KBM-7 (cell line): ENCODE data around the gene IFITM5.
A peak's percentile ranks its signal among the peaks of the same experiment; 100 is the strongest.
"Not testable (repeated sequence)": the region's sequence is repeated elsewhere in the genome, so short reads cannot be mapped to it uniquely, and the experiment has no call there.

Source experiments
- DNase-seq: peaks from one replicate; pipeline ENCODE4 v3.0.0-alpha.2; 2015
- in situ Hi-C: fragments of 300-500 bp; cut with MboI; formaldehyde crosslinking; loops from 2 replicates; pipeline ENCODE4 v1.14.3; 2020; ENCODE audit warnings: low sequenced_read_pairs, low pct_unique_long_range_greater_than_20kb, mixed read lengths

The IFITM5 gene

DNA sequence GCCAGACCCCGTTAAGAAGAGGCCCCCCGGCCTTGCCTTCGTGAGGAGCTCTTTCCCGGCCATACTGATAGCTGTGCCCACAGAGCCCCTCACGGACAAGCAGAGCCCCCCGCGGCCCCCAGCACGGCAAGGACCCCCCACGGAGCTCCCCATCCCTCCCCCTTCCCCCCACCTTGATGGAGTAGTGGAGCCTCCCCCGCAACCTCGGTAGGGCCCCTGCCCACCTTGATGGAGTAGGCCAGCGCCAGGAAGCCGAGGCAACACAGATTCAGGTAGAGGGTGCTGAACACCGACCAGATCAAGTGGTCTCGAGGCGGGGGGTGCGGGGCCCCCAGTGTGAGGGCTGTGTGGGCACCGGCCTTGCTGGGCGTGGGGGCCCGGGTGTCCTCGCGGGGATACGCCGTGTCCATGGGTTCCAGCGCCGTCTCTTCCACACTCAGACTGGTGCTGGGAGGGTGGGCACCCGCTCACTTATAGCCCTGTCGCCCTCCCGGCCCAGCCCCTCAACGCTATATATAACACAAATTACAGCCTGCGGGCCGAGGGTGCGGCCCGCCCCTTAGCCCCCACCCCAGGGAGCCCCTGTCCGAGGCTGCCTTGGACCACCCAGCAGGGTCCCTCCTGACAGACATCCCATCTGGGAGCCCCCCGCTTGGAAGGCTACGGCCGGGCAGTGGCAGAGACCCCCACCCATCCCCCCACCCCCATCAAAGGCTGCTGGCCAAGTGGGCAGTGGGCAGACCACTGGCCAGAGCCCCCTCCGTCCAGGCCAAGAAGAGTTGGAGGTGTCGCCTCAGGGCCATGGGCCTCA lies at the start of gene IFITM5:
IFITM5 (minus strand) TSS at position 446 of the 811 bp plus-strand sequence; CDS start at position 410, 36 bp downstream.
- no peak for DNase-seq
- in situ Hi-C loops, result no loop called here

DNA sequence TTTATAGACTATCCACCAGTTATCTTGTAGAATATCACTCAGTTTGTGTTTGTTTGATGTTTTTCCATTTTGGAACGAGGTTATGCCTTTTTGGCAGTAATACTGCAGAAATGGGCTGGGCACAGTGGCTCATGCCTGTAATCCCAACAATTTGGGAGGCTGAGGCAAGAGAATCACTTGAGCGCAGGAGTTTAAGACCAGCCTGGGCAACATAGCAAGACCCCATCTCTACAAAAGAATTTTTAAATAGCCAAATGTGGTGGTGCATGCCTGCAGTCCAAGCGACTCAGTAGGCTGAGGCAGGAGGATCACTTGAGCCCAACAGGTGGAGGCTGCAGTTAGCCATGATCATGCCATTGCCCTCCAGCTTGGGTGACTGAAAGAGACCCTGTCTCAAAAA lies 47.2 kb upstream of the IFITM5 start:
- in situ Hi-C loops, result no loop called here
- DNase-seq, result no peak

DNA sequence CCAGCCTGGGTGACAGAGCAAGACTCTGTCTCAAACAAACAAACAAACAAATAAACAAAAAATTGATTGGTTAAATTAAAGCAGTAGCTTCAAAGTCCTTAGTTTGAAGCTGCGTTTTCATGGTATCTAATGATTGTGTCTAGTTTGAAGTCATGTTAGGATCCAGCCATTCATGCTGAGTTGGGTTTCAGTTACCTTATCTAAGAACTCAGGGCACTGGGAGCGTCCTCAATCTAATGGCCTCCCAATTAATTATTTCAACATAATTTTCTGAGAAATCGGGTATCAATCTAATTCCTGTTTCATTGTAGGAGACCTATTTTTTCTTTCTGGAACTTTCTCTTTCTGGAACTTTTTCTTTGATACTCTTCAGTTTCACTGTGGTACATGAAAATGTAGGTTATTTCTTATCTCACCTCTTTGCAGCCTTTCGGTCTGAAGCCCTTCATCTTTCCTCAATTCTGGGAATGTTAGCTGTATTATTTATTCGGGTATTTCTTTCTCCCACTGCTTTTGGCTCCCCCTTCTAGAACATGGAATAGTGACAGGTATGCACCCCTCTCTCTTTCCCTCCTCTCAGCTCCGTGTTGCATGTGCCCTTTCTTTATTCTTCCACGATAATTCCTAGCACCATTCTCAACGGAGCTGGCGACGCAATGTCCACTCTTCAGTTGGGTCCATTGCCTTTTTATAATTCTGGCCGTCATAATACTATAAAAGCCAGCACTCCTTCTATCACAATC lies 45.7 kb upstream of the IFITM5 start:
- in situ Hi-C loops, result no loop called here

DNA sequence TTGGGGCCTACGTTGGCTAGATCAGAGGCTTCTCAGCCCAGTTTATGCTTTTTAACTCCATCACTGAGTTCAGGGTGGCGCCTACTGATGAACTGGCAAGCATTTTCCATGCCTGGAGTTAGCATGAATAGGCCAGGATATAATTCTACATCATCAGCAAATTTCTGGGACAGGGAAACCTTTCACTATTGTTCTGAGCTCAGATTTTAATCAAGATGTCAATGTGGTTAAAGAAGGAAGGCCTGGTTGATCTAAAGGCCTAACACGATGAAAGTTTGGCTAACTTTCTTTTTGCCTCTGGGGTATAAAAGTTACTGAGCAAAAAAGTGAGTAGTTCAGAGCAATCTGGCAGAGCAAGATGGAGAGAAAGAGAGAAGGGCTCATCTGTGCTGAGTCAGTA lies 43.0 kb upstream of the IFITM5 start:
- no peak for DNase-seq
- in situ Hi-C loops, result no loop called here

More for the DNA sequence above, 45.7 kb upstream of the IFITM5 start:
- no peak for DNase-seq

DNA sequence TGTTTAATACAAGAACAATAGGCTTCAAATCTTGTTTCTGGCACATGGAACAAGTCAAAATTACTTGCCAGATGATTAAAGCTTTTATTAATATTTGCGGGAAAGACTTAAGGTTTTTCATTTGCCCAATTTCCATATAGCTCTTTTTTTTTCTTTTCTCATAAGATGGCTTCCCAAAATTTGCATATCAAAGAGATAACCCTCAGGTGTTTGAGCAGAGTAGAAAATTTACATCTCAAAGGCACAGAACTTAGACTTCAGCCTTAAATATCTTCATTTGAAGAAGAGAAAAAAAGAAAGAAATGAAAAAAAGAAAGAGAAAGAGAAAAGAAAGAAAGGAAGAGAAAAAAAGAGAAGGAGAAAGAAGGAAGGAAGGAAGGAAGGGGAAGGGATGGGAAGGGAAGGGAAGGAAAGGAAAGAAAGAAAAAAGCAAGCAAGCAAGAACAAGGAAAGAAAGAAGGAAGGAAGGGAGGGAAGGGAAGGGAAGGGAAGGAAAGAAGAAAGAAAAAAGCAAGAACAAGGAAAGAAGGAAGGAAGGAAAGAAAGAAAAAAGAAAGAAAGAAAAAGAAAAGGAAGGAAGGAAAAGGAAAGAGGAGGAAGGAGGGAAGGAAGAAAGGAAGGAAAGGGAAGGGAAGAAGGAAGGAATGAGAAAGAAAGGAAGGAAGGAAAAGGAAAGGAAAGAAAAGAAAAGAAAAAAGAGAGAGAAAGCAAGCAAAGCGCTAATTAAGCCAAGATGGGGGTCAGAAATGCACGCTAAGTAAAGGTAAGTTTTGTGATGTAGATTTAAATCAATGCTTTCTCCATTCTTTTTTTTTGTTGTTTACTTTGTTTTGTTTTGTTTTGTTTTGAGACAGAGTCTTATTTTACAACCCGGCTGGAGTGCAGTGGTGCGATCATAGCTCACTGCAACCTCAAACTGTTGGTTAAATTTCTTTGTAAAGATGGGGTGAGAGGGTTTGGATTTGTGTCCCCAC lies 41.5 kb upstream of the IFITM5 start:
- no peak for DNase-seq
- in situ Hi-C loops, result no loop called here

DNA sequence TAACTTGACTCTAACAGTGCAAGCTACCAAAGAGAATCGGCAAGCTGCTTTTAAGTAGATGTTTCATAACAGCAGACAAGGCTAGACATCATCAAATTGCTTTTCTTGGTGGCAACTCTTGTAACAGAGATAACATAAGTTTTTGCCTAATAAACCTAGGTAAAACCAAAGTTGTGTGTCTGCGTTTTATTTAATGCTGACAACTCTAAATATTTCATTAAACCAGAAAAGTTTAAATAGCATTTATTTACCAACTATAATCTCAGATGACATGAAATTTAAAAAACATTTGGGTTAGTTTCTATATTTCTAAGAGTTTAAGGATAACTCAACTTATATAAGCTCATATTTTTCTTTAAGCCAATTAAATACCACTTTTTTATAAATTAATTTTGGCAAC lies 40.6 kb upstream of the IFITM5 start:
- in situ Hi-C loops, result no loop called here
- DNase-seq, result no peak

DNA sequence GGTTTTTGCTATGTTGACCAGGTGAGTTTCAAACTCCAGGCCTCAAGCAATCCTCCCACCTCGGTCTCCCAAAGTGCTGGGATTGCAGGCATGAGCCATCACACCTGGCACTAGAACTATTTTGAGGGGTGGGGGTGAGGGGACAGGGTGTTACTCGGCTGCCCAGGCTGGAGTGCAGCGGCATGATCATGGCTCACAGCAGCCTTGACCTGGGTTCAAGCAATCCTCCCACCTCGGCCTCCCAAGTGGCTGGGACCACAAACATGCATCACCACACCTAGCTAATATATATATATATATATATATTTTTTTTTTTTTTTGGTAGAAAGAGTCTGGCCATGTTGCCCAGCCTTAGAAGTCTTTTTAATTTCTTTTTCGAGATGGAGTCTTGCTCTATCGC lies 38.4 kb upstream of the IFITM5 start:
- DNase-seq, result no peak

DNA sequence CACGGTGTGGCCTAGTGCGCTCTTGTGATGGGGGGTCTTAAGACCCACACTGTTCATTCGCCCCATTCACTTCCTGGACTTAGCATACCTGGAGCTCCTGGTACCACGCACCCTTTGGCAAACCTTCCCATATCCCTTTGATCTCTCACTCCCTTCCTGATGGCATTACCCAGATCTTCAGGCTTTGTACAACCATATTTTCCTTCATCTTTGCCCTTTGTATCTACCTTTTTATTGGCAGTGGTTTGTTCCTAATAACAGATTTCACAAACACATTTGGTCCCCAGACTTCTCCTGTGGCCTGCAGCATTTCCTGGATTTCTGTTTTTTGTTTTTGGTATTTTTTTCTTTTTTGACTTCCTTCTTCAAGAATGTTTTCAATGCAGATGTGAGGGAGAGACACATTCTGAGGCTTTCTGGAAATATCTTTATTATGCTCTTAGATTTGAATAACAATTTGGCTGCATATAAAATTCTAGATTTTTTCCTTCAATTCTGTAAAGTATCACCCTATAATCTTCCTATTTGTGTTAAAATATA lies 37.4 kb upstream of the IFITM5 start:
- in situ Hi-C loops, result no loop called here
- DNase-seq, result no peak

More for the DNA sequence above, 38.4 kb upstream of the IFITM5 start:
- in situ Hi-C loops, result no loop called here

DNA sequence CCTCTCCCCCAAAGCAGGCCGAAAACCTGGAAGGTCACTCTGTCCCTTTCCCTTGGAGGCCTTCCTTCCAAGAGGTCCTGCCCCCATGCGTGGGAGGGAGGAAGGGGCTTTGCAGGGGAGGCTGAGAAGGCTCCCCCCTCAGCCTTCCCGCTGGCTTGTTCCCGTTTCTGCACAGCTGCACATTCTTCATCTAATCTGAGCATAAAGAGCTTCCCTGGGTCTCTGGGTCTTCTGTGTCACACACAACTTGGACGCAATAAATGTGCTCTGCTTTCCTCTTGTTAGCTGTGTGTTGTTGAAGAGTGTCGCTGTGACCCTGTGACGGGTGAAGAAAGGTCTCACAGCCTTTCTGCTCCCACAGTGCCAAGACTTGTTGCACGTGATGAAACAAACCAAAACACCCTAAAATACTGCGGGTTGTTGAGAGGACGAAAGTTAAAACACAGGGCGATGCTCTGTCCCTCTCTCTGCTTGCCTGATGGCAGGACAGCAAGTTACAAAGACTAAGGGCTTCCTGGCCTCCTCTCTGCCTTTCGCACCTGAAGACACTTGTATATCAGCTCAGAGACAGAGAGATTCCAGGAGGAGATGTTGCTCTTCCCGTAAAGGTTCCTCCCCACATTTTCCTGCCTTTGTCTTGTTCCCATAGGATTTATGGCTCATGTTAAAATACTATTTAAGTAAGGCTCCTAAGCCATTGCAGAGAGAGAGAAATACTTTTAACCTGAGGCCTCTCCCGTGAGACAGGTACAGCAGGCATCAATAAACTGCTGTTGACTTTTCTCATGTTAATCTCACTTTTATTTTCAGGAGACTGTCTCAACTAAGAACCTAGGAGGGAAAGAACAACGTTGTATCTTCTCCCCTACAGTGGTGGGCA lies 36.7 kb upstream of the IFITM5 start:
- in situ Hi-C loops, result no loop called here
- peak; percentile 86 for DNase-seq

DNA sequence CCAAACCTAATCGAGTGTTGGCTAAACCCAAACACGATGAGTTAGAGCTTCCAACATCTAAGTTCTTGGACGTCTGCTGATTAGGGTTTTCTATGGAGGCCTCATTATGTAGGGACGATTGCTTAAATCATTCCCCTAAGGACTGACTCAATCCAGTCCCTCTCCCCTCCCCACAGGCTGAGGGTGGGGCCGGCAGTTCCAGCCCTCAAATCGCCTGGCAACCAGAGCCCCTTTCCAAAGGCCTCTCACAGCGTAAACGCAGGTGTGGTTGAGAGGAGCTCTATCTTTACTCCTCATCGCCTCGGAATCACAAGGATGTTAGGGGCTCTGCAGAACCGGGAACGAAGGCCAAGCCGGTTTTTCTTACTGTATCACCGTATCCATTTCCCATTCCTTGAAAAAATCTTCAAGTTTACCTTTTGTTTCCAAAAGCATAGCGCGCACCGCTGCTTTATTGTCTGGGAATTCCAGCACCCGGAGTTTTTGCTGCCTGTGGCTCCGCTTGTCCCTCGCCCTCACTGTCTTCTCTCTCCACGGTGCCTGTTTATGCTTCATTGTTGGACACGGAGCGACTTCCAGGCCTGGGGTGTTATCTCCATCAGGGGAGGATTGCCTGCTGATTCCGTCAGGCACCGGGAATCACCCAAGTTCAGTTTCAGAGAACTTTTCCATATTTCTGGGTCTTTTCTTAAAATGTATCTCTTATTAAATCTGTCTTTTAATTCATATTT lies 35.1 kb upstream of the IFITM5 start:
- in situ Hi-C loops, result no loop called here
- DNase-seq, result no peak

DNA sequence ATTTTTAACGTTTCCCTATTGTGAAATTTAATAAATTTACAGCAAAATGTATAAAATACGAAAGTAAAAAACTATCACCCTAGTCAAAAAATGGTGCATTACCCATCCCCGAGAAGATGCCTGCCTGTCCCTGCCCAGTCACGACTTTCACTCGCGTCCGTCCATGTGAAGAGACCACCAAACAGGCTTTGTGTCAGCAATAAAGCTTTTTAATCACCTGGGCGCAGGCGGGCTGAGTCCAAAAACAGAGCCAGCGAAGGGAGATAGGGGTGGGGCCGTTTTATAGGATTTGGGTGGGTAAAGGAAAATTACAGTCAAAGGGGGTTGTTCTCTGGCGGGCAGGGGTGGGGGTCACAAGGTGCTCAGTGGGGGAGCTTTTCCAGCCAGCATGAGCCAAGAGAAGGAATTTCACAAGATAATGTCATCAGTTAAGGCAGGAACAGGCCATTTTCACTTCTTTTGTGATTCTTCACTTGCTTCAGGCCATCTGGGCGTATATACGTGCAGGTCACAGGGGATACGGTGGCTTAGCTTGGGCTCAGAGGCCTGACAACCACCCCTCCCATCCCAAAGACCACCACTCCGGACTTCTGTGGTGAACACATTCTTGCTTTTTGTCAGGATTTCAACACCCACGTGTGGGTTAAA lies 34.4 kb upstream of the IFITM5 start:
- DNase-seq, in situ Hi-C loops: not testable (repeated sequence)

DNA sequence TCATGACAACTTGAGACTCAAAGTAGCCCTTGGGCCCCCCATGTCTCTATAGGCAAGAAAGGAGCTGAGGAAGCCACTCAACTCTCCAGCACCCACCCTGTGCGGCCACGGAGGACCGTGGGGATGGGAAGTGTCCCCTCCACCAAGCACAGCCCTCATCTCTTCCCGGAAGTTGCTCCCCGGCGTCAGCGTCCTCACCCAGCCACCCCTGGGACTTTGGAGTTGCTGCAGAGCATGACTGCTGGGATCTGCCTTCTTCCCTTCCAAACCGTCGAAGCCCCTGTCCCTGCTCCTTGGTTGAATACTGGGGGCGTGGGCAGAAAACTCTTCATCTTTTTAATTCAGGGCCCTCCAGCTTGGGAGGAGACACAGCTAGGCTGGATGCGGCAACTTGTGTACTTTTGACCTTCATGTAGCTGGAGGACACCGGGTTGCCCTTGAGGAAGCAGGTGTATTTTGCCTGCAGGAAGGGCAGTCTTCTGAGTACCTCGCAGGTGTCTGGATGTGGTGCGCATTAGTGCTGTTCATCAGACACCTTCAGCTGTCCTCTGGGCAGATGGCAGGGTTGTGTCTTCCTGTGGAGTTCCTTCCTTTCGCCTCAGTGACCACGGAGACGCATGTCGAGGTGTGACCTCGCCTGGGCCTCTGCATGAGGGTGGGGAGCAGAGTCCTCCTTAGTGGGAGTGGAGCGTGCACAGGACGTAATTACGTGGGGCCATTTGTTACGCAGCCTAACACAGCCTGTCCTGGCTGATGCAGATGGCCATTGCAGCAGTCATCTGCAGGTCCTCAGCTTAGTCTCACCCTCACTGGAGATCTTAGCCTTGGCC lies 33.5 kb upstream of the IFITM5 start:
- in situ Hi-C loops, result no loop called here
- no peak for DNase-seq

DNA sequence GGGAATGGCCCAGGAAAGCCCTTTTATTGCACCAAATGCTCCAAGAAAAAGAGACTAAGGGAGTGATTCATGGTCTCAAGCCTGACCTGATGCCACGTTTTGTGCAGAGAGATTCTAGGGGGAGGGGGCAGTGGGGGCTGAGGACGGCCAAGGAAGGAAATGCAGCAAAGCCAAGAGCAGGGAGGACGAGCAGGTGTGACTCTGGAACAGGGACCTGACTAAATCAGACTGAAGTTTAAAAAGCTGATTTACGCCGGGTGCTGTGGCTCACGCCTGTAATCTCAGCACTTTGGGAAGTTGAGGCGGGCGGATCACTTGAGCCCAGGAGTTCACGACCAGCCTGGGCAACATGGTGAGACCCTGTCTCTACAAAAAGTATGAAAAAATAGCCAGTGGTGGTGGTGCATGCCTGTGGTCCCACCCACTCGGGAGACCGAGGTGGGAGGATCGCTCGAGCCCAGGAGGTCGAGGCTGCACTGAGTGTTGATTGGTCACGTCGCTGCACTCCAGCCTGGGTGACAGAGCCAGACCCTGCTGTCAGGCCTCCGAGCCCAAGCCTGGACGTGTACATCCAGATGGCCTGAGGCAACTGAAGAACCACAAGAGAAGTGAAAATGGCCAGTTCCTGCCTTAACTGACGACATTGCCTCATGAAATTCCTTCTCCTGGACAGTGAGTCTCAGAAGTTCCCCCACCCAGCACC lies 32.2 kb upstream of the IFITM5 start:
- in situ Hi-C loops, result no loop called here
- DNase-seq, result no peak

DNA sequence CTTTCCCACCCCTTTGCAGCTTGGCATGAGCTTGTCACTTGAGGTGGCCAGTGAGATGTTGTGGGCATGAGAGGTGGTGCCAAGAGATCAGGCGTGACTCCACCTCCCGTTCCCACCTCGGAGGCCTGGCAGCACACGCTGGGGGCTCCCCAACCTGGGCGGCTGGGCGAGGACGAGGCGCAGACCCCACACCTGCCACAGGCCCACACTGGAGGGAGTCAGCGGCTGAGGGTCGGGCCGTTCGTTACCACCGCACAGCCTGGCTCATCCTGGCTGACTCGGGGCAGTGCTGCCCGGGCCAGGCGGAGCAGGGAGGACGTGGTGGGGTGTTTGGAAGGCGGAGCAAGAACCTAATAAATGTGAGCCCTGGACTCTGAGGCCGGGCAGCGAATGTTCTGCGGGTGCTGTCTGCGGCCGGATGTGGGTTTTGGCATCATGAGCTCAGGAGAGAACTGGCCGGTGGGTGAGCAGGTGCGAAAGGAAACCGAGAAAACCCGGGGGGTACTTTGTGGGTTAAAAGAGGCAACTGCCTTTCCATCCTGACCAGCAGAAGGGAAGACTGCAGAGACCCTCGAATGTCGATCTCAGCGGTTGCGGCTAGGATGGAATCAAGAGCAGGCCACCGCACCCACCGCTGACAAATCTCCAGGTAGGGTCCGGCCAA lies 31.5 kb upstream of the IFITM5 start:
- no peak for DNase-seq
- in situ Hi-C loops, result no loop called here

DNA sequence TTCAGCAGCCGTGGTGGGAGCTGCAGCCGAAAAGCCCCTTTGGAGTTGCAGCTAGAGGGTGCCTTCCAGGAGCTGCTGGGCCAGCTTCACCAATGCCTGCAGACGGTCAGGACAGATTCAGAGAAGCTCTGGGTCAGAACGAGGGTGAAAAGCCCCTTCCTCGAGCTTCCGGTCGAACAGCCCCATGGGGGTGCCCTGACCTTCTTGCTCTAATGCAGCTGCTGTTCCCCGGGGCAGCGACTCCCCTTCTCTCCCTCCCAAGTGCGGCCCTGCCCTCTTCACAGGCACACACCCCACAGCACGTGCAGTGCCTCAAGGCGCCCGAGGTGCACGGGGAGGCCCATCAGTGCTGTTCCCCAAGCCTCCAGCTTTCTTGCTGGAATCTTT lies 31.0 kb upstream of the IFITM5 start:
- in situ Hi-C loops, result no loop called here
- no peak for DNase-seq
